Measurements from ENCODE around the gene CPSF4. TPM values are rescaled to one million over a fixed set of nuclear protein-coding genes. Genes with fewer than 3 reads are reported as not detected.
A peak's percentile ranks its signal among the peaks of the same experiment; 100 is the strongest.

Gene CPSF4
- 50.6 TPM for polyA plus RNA-seq (2013, experiment 1 of 2)
- 49.2 TPM for polyA plus RNA-seq (2013, experiment 2 of 2)

DNA sequence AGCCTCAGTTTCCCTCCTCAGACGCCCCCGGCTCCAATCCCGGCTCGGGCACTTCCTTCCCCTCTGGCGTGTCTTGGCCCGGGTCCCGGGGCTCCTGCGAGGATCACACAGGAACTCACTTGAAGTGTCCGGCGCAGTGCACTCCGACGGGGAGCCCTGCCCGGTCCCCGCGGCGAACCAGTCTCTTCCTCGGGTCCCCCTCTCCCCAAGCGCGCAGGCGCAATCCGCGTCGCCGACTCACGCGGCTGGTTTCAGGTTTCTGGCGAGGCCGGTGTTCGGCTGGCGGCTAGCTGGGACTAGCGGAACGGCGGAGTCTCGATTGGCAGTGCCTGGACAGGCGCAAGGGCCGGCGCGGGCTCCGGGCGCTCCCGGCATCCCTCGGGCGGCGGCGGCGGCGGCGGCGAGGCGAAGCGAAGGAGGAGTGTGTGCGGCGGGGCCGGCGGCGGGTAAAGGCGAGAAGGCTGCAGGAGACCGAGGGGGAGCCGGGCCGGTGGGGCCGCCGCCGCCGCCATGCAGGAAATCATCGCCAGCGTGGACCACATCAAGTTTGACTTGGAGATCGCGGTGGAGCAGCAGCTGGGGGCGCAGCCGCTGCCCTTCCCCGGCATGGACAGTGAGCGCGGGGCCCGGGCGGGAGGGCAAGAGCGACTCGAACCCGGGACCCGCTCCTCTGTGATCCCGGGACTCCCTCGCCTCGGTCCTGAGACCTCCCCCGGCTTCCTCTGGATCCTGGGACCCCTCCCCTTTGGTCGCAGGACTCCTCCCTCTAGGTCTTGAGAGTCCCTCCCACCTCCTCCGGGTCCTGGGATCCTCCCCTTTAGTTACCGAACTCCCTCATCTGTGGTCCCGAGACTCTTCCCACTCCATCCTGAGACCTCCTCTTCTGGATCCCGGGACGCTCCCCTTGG, at the start of gene CPSF4, which contains the start of gene PTCD1:
TSS of gene CPSF4 (plus strand) at position 371 of the 908 bp plus-strand sequence. CDS start at position 511, 140 bp downstream.
TSS of gene PTCD1 (minus strand) at position 226 of the 908 bp plus-strand sequence. CDS start 3,556 bp downstream, outside the sequence.
- H2BK120ac ChIP-seq (ENCODE audit: low read depth, low read length): peak within 1 kb of the TSS; percentile 19
- WGBS (ENCODE audit: extremely low coverage, insufficient coverage, low lambda C conversion rate): no CpG with 5 or more reads among the region's 89 CpGs
- H3K4me1 ChIP-seq (ENCODE audit: control insufficient read depth, low read depth, low read length): no peaks in the 10 kb centered on the region
- peak within 1 kb of the TSS; percentile 98 for H3K56ac ChIP-seq (ENCODE audit: low read length)
- peaks cover 21% of the 10 kb centered on the region for H3K79me1 ChIP-seq (ENCODE audit: low read length)
- no peak within 1 kb of the TSS for H4K5ac ChIP-seq (ENCODE audit: low read length)
- H3K36me3 ChIP-seq (ENCODE audit: control insufficient read depth, insufficient read depth, low read length): peaks cover 4% of the 10 kb centered on the region
- H3K4me3 ChIP-seq (ENCODE audit: low read length): peak within 1 kb of the TSS; percentile 88
- peak within 1 kb of the TSS; percentile 88 for H3K18ac ChIP-seq (ENCODE audit: low read length)
- peak within 1 kb of the TSS; percentile 98 for H4K8ac ChIP-seq (ENCODE audit: low read depth, low read length)
- H3K9ac ChIP-seq (ENCODE audit: low read length): peak within 1 kb of the TSS; percentile 98
- no peak within 1 kb of the TSS for H2AK5ac ChIP-seq (ENCODE audit: low read length)
- H3K4ac ChIP-seq (ENCODE audit: low read depth, low read length): peak within 1 kb of the TSS; percentile 96
- H3K79me2 ChIP-seq (ENCODE audit: control insufficient read depth, insufficient read depth, low read length): peaks cover 30% of the 10 kb centered on the region
- DNase-seq: peak; percentile 97
- no peaks in the 10 kb centered on the region for H3K27me3 ChIP-seq (ENCODE audit: insufficient read depth, low read length, poor library complexity)
- H2BK5ac ChIP-seq (ENCODE audit: low read length): peak within 1 kb of the TSS; percentile 76
- peak within 1 kb of the TSS; percentile 84 for H3K4me2 ChIP-seq (ENCODE audit: low read length)
- H3K27ac ChIP-seq (ENCODE audit: low read depth, low read length): peak within 1 kb of the TSS; percentile 98
- no peak within 1 kb of the TSS for H3K23ac ChIP-seq (ENCODE audit: low read length)
- no peak within 1 kb of the TSS for H2BK15ac ChIP-seq (replicated peaks; ENCODE audit: low read depth)

DNA sequence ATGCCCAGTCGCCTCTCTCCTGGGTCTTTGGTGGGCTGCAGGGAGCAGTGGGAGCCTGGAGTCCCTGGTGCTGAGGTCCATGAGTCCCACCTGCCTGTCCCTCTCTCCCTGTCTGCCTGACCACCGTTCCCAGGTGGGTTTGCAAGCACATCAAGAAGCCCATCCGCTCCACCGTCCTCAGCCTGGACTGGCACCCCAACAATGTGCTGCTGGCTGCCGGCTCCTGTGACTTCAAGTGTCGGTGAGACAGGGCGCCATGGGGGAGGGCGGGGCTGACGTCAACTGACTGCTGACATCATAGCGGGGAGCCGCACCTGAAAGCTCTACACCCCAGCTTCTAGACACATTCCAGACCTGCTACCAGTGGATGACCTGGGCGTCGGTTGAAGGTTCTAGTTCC, 49.0 kb upstream of the CPSF4 start:
- no peak for DNase-seq
- H2AK5ac ChIP-seq (ENCODE audit: low read length): no peak overlapping the region
- no peak overlapping the region for H3K4me3 ChIP-seq (ENCODE audit: low read length)
- H3K4me2 ChIP-seq (ENCODE audit: low read length): no peak overlapping the region
- no peak overlapping the region for H3K23ac ChIP-seq (ENCODE audit: low read length)
- no peak overlapping the region for H3K9ac ChIP-seq (ENCODE audit: low read length)
- no peaks in the 10 kb centered on the region for H3K4me1 ChIP-seq (ENCODE audit: control insufficient read depth, low read depth, low read length)
- no peak overlapping the region for H2BK120ac ChIP-seq (ENCODE audit: low read depth, low read length)
- H3K4ac ChIP-seq (ENCODE audit: low read depth, low read length): no peak overlapping the region
- no peak overlapping the region for H4K5ac ChIP-seq (ENCODE audit: low read length)
- H3K79me2 ChIP-seq (ENCODE audit: control insufficient read depth, insufficient read depth, low read length): no peaks in the 10 kb centered on the region
- no peak overlapping the region for H2BK15ac ChIP-seq (replicated peaks; ENCODE audit: low read depth)
- no peak overlapping the region for H3K56ac ChIP-seq (ENCODE audit: low read length)
- peaks cover under 1% of the 10 kb centered on the region for H3K36me3 ChIP-seq (ENCODE audit: control insufficient read depth, insufficient read depth, low read length)
- no peaks in the 10 kb centered on the region for H3K27me3 ChIP-seq (ENCODE audit: insufficient read depth, low read length, poor library complexity)
- H3K18ac ChIP-seq (ENCODE audit: low read length): no peak overlapping the region
- H2BK5ac ChIP-seq (ENCODE audit: low read length): no peak overlapping the region
- H3K27ac ChIP-seq (ENCODE audit: low read depth, low read length): no peak overlapping the region
- WGBS (ENCODE audit: extremely low coverage, insufficient coverage, low lambda C conversion rate): no CpG with 5 or more reads among the region's 13 CpGs
- no peaks in the 10 kb centered on the region for H3K79me1 ChIP-seq (ENCODE audit: low read length)
- no peak overlapping the region for H4K8ac ChIP-seq (ENCODE audit: low read depth, low read length)

DNA sequence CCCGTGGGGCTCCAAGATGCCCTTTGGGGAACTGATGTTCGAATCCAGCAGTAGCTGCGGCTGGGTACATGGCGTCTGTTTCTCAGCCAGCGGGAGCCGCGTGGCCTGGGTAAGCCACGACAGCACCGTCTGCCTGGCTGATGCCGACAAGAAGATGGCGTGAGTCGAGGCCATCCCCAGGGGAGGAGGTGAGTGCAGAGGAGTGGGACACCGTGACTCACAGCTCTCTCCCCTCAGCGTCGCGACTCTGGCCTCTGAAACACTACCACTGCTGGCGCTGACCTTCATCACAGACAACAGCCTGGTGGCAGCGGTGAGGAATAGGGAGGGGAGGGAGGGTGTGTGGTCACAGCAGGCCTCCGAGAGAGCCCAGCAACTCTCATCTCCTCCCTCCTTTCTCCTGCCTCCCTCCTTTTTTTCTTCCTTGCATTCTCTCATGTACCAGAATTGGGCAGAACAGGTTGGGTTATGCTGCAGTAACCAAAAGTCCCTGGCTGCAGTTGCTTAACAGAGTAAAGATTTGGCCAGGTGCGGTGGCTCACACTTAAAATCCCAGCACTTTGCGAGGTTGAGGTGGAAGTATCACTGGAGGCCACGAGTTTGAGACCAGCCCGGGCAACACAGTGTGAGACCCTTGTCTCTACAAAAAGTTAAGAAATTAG, 47.7 kb upstream of the CPSF4 start:
- Histone ChIP-seq H3K9ac (ENCODE audit: low read length) (no peak overlapping the region), H3K56ac (ENCODE audit: low read length) (no peak overlapping the region), H3K79me2 (ENCODE audit: control insufficient read depth, insufficient read depth, low read length) (no peaks in the 10 kb centered on the region), H3K79me1 (ENCODE audit: low read length) (no peaks in the 10 kb centered on the region), H2BK5ac (ENCODE audit: low read length) (no peak overlapping the region), H3K36me3 (ENCODE audit: control insufficient read depth, insufficient read depth, low read length) (peaks cover 2% of the 10 kb centered on the region), H4K8ac (ENCODE audit: low read depth, low read length) (no peak overlapping the region), H3K27me3 (ENCODE audit: insufficient read depth, low read length, poor library complexity) (no peaks in the 10 kb centered on the region), H3K4me3 (ENCODE audit: low read length) (no peak overlapping the region), H3K4me2 (ENCODE audit: low read length) (no peak overlapping the region), H4K5ac (ENCODE audit: low read length) (no peak overlapping the region), H2AK5ac (ENCODE audit: low read length) (no peak overlapping the region), H2BK15ac (replicated peaks; ENCODE audit: low read depth) (no peak overlapping the region), H3K4ac (ENCODE audit: low read depth, low read length) (no peak overlapping the region), H3K4me1 (ENCODE audit: control insufficient read depth, low read depth, low read length) (no peaks in the 10 kb centered on the region), H3K23ac (ENCODE audit: low read length) (no peak overlapping the region), H2BK120ac (ENCODE audit: low read depth, low read length) (no peak overlapping the region), H3K27ac (ENCODE audit: low read depth, low read length) (no peak overlapping the region), H3K18ac (ENCODE audit: low read length) (no peak overlapping the region)
- WGBS (ENCODE audit: extremely low coverage, insufficient coverage, low lambda C conversion rate): no CpG with 5 or more reads among the region's 23 CpGs
- no peak for DNase-seq

DNA sequence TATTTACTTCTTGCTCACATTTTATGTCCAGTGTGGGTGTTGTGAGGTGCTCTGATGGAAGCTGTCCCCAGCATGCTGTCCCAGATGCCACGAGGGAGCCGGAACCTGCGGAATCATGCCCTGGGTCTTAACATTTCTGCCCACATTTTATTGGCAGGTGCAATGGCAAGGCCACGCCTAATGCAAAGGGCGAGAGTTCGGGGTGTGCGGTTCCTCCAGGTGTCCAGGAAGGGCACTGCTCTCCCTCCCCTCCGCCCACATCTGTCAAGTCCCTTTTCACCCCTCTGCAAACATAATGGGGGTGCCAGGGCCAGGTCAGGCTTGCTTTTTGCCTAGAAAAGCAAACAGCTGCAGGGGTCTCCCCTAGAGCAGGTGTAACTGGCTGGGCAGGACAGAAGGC, 46.7 kb upstream of the CPSF4 start:
- no peak overlapping the region for H3K4ac ChIP-seq (ENCODE audit: low read depth, low read length)
- no peak overlapping the region for H3K27ac ChIP-seq (ENCODE audit: low read depth, low read length)
- H3K56ac ChIP-seq (ENCODE audit: low read length): no peak overlapping the region
- H3K18ac ChIP-seq (ENCODE audit: low read length): no peak overlapping the region
- H2BK15ac ChIP-seq (replicated peaks; ENCODE audit: low read depth): no peak overlapping the region
- H3K36me3 ChIP-seq (ENCODE audit: control insufficient read depth, insufficient read depth, low read length): peaks cover 4% of the 10 kb centered on the region
- H4K5ac ChIP-seq (ENCODE audit: low read length): no peak overlapping the region
- WGBS (ENCODE audit: extremely low coverage, insufficient coverage, low lambda C conversion rate): no CpG with 5 or more reads among the region's 8 CpGs
- no peak overlapping the region for H3K23ac ChIP-seq (ENCODE audit: low read length)
- H3K4me2 ChIP-seq (ENCODE audit: low read length): peak overlapping the region; percentile 84
- no peak overlapping the region for H3K4me3 ChIP-seq (ENCODE audit: low read length)
- no peak for DNase-seq
- H3K79me1 ChIP-seq (ENCODE audit: low read length): no peaks in the 10 kb centered on the region
- H2BK5ac ChIP-seq (ENCODE audit: low read length): no peak overlapping the region
- H2BK120ac ChIP-seq (ENCODE audit: low read depth, low read length): no peak overlapping the region
- no peak overlapping the region for H2AK5ac ChIP-seq (ENCODE audit: low read length)
- no peaks in the 10 kb centered on the region for H3K4me1 ChIP-seq (ENCODE audit: control insufficient read depth, low read depth, low read length)
- no peaks in the 10 kb centered on the region for H3K27me3 ChIP-seq (ENCODE audit: insufficient read depth, low read length, poor library complexity)
- H4K8ac ChIP-seq (ENCODE audit: low read depth, low read length): no peak overlapping the region
- peak overlapping the region; percentile 85 for H3K9ac ChIP-seq (ENCODE audit: low read length)
- no peaks in the 10 kb centered on the region for H3K79me2 ChIP-seq (ENCODE audit: control insufficient read depth, insufficient read depth, low read length)

DNA sequence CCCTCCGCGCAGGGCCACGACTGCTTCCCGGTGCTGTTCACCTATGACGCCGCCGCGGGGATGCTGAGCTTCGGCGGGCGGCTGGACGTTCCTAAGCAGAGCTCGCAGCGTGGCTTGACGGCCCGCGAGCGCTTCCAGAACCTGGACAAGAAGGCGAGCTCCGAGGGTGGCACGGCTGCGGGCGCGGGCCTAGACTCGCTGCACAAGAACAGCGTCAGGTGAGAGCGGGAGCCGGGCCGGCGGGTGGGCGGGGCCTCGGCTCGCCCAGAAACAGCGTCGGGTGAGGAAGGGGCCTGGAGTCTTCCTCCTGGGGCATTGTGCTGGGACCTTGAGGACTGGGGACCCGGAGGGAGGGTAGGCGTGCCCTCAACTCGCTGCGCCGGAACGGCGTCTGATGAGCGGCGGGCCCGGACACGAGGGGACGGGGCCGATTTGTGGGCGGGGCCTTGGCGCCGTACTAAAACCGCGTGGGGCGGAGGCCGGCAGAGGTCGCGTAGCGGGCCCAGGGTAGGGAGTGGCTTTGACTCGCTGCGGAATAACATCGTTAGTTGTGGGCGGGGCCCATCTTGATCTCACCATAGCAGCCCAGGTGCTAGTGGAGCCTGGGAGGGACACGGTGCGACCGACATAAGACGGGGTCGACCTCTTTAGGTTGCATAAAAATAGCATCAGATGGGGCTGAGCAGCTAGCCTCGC, 45.9 kb upstream of the CPSF4 start:
- Histone ChIP-seq H3K79me1 (ENCODE audit: low read length) (no peaks in the 10 kb centered on the region), H2AK5ac (ENCODE audit: low read length) (no peak overlapping the region), H3K18ac (ENCODE audit: low read length) (no peak overlapping the region), H3K79me2 (ENCODE audit: control insufficient read depth, insufficient read depth, low read length) (no peaks in the 10 kb centered on the region), H2BK120ac (ENCODE audit: low read depth, low read length) (no peak overlapping the region), H2BK5ac (ENCODE audit: low read length) (peak overlapping the region; percentile 78), H3K27ac (ENCODE audit: low read depth, low read length) (peak overlapping the region; percentile 85), H3K27me3 (ENCODE audit: insufficient read depth, low read length, poor library complexity) (no peaks in the 10 kb centered on the region), H4K8ac (ENCODE audit: low read depth, low read length) (no peak overlapping the region), H4K5ac (ENCODE audit: low read length) (no peak overlapping the region), H2BK15ac (replicated peaks; ENCODE audit: low read depth) (no peak overlapping the region), H3K4me3 (ENCODE audit: low read length) (peak overlapping the region; percentile 64), H3K9ac (ENCODE audit: low read length) (peak overlapping the region; percentile 85), H3K36me3 (ENCODE audit: control insufficient read depth, insufficient read depth, low read length) (peaks cover 10% of the 10 kb centered on the region), H3K23ac (ENCODE audit: low read length) (no peak overlapping the region), H3K4me1 (ENCODE audit: control insufficient read depth, low read depth, low read length) (no peaks in the 10 kb centered on the region), H3K56ac (ENCODE audit: low read length) (peak overlapping the region; percentile 94), H3K4me2 (ENCODE audit: low read length) (peak overlapping the region; percentile 84), H3K4ac (ENCODE audit: low read depth, low read length) (no peak overlapping the region)
- no CpG with 5 or more reads among the region's 68 CpGs for WGBS (ENCODE audit: extremely low coverage, insufficient coverage, low lambda C conversion rate)
- peak; percentile 94 for DNase-seq
